GM21526 (cell line): ENCODE results near the gene COL28A1.

ENCODE experiments used
- ATAC-seq: cut with Tn5 transposase; IDR thresholded peaks from one replicate; pipeline ENCODE4 v1.9.1; 2021; ENCODE audit warnings: moderate library complexity; ENCODE audit not compliant: unreplicated experiment, low FRiP score

The COL28A1 gene

DNA sequence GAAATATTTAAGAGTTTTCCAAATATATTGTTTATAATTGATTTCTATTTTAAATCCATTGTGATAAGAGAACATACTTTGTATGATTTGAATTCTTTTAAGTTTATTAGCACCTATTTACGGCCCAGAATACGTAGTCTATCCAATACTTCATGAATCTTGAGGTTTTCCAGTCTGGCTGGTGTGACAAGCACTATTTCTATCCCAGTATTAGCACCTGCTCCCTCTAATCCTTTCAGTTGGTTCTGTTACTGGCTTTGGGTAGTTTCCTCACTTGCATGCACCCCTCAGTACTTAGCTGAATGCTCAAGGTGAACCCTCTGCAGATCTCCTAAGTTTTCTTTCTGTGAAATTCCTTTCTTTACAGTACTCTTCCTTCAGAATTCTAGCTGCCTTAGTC, 186.5 kb downstream of the COL28A1 start:
- ATAC-seq, result no peak

- no peak for ATAC-seq
Measured at GRCh38 chr7:7347045-7347444, 188.6 kb downstream of the COL28A1 start.

DNA sequence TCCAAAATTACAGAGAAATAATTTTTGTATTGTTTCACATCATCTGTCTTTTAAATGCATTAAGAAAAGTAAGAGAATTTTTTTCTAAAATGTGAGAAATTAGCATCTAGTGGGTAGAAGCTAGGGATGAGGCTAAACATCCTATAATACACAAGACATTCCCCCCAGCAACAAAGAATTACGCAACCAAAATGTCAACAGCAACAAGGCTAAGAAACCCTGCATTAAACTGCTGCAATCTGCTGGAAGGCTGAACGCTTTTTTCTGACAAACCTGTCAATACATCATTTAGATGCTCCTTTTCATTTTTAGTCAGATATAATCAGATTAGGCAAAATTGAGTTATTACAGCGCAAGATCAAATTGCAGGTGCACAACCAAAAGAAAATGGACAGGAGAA, 191.1 kb downstream of the COL28A1 start:
- no peak for ATAC-seq

- ATAC-seq, result no peak
Measured at GRCh38 chr7:7335909-7336308, 199.8 kb downstream of the COL28A1 start.

GRCh38 chr7:7335215-7335614, 200.5 kb downstream of the COL28A1 start:
- ATAC-seq, result no peak

DNA sequence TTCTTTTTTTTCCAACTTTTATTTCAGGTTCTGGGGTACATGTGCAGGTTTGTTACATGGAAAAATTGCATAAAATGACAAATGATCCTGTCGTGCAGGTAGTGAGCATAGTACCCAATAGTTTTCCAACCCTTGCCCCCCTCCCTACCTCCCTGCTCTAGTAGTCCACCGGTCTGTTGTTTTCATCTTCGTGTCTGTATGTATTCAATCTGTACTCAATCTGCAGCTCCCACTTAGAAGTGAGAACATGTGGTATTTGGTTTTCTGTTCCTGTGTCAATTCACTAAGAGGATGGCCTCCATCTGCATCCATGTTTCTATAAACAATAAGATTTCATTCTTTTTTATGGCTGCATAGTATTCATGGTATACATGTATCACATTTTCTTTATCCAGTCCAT, 202.1 kb downstream of the COL28A1 start:
- no peak for ATAC-seq

- ATAC-seq, result no peak
Measured at GRCh38 chr7:7331523-7331922, 204.2 kb downstream of the COL28A1 start.

DNA sequence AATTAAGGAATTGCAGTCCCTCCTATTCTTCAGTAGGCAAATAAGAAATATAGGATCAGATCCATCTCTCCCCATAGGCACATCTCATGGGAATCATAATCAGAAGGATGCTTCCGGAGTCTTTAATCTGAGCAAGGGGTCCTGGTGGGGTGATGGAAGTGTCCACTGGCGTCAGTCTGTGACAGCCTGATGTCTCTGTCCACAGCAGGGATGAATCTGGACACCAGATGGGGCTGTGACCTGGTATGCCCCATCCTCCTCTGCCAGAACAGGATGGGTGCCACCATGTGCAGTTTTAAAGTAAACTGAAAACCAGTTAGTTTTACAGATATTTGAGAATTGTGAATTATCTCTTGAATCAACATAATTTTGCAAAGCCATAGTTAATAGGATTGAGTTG, 204.7 kb downstream of the COL28A1 start:
- no peak for ATAC-seq

DNA sequence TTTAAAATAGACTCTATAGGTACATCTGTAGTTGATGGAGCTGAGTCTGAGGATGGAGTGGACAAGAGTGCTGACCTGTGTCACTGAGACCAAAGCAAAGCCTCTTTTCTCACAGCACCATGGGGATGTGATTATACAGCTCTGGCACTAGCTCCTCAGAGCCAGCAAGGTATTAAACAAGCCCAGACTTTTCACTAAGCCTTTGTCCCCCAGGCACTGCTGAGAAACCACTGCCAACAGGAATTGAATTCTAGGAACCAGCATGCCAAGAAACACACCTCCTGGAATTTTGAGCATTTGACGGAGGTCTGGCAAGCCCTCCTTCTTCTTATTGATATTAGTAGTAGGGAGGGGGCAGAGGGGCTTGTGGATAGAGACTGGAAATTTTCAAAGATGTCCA, 206.3 kb downstream of the COL28A1 start:
- ATAC-seq, result no peak

GRCh38 chr7:7327423-7327822, 208.2 kb downstream of the COL28A1 start:
- ATAC-seq, result no peak

GRCh38 chr7:7324698-7325097, 211.0 kb downstream of the COL28A1 start:
- no peak for ATAC-seq

- no peak for ATAC-seq
Measured at GRCh38 chr7:7323921-7324320, 211.8 kb downstream of the COL28A1 start.

GRCh38 chr7:7323352-7323751, 212.3 kb downstream of the COL28A1 start:
- peak; percentile 48 for ATAC-seq

DNA sequence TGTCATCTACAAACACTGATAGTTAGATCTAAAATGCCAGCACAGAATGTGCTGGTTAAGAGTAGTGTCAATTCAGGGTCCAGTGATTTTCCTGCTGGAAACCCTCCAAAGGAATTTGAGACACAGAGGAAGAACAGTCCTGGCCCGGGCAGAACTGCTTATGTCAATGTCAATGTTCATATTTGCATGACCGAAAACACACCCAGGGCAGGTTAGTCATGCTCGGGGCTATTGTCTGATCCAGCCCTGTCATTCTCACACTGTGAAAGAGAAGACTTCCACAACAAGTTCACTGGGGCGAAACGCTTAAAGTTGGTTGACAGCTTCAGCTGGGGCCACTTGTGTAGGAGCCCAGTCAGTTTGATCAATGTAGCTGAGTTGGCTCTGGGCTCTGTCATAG, 214.0 kb downstream of the COL28A1 start:
- ATAC-seq, result peak; percentile 98

GRCh38 chr7:7318601-7319000, 217.1 kb downstream of the COL28A1 start:
- no peak for ATAC-seq

DNA sequence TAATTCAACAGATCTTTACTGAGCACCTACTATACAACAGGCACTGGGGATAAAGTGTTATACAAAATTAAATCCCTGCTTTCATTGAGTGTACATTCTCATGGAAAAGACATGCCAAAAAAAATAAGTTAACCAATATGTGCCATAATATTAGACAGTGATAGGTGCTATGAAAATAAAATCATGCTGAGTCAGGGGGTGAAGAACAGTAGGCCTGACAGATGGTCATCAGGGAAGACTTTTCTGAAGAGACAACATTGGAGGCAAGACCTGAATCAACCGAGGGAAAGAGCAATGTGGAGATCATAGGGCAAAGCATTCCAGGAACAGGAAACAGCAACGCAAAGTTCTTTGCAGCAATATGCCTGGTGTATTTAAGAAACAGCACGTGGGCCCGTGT, 217.8 kb downstream of the COL28A1 start:
- no peak for ATAC-seq

- no peak for ATAC-seq
Measured at GRCh38 chr7:7315851-7316250, 219.8 kb downstream of the COL28A1 start.

DNA sequence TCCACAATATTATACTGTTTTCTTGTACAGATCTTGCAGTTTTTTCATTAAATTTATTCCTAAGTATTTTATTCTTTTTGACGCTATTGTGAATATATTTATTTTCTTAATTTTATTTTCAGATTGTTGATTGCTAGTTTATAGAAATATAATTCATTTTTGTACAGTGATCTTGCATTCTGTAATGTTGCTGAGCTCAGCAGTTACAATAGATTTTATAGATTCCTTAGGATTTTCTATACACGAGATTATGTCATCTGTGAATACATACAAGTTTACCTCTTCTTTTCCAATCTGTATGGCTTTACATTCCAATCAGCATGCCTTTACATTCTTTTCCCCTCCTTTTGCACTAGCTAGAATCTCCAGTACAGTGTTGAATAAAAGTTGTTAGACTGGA, 223.3 kb downstream of the COL28A1 start:
- ATAC-seq, result no peak

DNA sequence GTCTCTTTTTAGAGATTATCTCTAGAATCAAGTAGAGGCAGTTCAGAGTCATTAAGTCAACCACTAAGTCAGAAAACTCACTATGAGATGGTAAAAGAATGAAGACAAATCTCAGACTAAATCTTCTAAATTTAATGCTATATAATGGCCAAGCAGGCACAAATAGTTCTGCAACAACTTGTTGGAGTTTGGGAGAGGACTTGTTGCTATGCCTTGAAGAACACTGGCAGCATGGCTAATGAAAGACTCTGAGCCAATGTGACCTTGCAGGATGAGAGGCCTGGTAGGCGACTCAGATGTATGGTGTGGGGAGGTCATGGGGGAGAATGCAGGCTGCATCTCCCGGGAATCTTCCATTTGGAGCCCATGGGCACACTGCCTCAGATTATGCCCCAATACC, 224.7 kb downstream of the COL28A1 start:
- no peak for ATAC-seq

- ATAC-seq, result no peak
Measured at GRCh38 chr7:7309203-7309602, 226.5 kb downstream of the COL28A1 start.
